Measurements from ENCODE around the gene MARVELD1. TPM values are rescaled to one million over a fixed set of nuclear protein-coding genes. Genes with fewer than 3 reads are reported as not detected.
A peak's percentile ranks its signal among the peaks of the same experiment; 100 is the strongest.
"Not testable (repeated sequence)": the region's sequence is repeated elsewhere in the genome, so short reads cannot be mapped to it uniquely, and the experiment has no call there.

MARVELD1 gene
- total RNA-seq, 1 donor from 2014 or later: 21.2 TPM

DNA sequence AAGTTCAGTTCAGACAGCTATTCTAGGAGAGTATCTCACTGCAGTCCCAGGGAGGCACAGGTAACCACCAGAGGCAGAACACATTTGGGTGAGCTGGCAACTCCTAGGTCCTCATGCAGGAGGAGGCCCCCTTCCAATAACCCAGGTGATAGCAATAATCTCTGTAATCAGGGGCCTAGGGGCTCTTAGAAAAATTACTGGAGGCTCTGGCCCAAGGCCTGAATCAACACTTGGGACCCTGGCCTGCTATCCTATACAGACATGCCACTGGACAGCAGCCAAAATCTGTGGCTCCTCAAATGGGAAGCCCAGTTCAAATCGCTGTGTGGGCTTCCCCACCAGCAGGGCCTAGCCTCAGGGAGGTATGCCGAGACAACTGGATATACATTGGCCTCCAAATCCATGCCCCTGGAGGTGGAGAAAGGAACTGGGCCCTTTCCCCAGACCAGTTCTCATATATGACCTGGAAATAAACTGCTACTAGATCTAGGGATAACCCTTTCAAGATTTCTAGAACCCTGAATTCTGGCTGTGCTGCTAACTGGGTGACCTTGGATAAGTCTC, 28.1 kb upstream of the MARVELD1 start:
- TF ChIP-seq CTCF (conservative IDR thresholded peaks at IDR 0.05; ENCODE audit: low read depth, low read length): peak; percentile 35
- peak overlapping the region; percentile 86 for H3K4me3 ChIP-seq (ENCODE audit: low read depth, low read length)
- no peak for DNase-seq (ENCODE audit: low read depth)

- no peak for TF ChIP-seq CTCF (conservative IDR thresholded peaks at IDR 0.05; ENCODE audit: low read depth, low read length)
- DNase-seq (ENCODE audit: low read depth): no peak
- peak overlapping the region; percentile 86 for H3K4me3 ChIP-seq (ENCODE audit: low read depth, low read length)
Observed at GRCh38 chr10:97686301-97686961, 27.1 kb upstream of the MARVELD1 start.

GRCh38 chr10:97686962-97687784, 26.4 kb upstream of the MARVELD1 start, which contains the start of gene AVPI1:
Gene AVPI1 (minus strand): TSS chr10:97687241. CDS start chr10:97679905, 7,336 bp downstream.
- no peak for TF ChIP-seq CTCF (conservative IDR thresholded peaks at IDR 0.05; ENCODE audit: low read depth, low read length)
- DNase-seq (ENCODE audit: low read depth): no peak

GRCh38 chr10:97687785-97688781, 25.4 kb upstream of the MARVELD1 start:
- DNase-seq (ENCODE audit: low read depth): no peak
- TF ChIP-seq CTCF (conservative IDR thresholded peaks at IDR 0.05; ENCODE audit: low read depth, low read length): no peak
- H3K4me3 ChIP-seq (ENCODE audit: low read depth, low read length): peak overlapping the region; percentile 86

More at GRCh38 chr10:97686962-97687784, 26.4 kb upstream of the MARVELD1 start, which contains the start of gene AVPI1:
- H3K4me3 ChIP-seq (ENCODE audit: low read depth, low read length): peak within 1 kb of the TSS; percentile 86

DNA sequence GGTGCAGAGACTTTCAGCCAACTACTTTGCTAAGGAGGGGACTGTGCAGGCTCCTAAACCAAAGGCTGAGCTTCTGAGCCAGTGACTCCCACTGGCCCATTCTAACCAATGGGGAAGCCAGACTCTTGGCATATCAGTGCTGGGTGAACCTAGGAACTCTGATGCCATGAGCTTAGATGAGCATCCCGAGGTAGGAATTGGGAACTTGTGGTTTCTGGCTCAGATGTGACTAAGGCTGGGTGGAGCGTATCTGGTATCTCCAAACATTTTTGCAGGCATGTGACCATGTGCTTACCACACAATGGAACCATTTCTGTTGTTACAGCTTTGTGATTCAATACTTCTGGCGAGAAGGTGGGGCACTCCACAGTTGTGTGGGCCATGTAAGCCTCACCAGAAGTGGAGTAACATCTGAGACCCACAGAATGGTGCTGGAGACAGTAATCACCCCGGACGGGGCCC, 23.9 kb upstream of the MARVELD1 start:
- no peak overlapping the region for H3K4me3 ChIP-seq (ENCODE audit: low read depth, low read length)
- no peak for TF ChIP-seq CTCF (conservative IDR thresholded peaks at IDR 0.05; ENCODE audit: low read depth, low read length)
- peak; percentile 71 for DNase-seq (ENCODE audit: low read depth)

- DNase-seq (ENCODE audit: low read depth): no peak
- no peak for TF ChIP-seq CTCF (conservative IDR thresholded peaks at IDR 0.05; ENCODE audit: low read depth, low read length)
- no peak overlapping the region for H3K4me3 ChIP-seq (ENCODE audit: low read depth, low read length)
Observed at GRCh38 chr10:97690133-97690532, 23.4 kb upstream of the MARVELD1 start.

DNA sequence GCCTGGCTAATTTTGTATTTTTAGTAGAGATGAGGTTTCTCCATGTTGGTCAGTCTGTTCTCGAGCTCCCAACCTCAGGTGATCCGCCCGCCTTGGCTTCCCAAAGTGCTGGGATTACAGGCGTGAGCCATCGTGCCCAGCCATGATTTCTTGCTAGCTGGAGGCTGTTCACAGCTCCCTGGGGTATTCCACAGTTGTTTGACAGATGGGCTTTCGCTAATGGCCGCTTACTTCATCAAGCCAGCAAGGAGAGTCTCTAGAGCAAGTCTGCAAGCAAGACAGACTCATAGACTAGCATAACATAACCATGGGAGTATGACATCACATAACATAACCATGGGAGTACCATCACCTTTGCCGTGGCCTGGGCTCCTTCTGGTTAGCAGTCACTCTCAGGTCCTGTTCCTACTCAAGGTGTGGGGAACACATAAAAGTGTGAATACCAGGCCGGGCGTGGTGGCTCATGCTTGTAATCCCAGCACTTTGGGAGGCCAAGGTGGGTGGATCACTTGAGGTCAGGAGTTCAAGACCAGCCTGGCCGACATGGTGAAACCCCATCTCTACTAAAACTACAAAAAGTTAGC, 15.4 kb upstream of the MARVELD1 start:
- not testable (repeated sequence) for H3K4me3 ChIP-seq (ENCODE audit: low read depth, low read length); DNase-seq (ENCODE audit: low read depth)

Measured in epithelial cell of proximal tubule (primary cell).